ENCODE results near the gene BTG2.
"Not testable (repeated sequence)": the region's sequence is repeated elsewhere in the genome, so short reads cannot be mapped to it uniquely, and the experiment has no call there.

The BTG2 gene

DNA sequence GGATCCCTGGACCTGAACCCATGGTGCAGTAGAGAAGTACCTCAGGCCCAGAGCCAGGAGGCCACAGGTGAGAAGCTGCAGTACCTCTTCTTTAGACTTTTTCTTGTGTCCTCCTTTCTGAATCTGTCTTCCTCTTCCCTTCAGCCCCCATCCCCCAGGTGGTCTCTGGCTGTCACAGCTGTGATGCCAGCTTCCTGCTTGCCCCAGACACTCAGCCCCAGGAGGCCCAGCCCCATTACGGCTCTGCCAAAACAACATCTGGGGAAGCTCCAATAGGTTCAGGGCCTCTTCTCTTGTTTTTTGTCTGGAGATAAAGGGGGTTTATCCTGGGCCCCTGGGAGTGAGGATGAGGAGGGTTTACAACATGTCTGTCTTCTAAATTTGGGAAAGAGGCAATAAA, 9.5 kb upstream of the BTG2 start:
- no peak for DNase-seq (ENCODE audit: low read depth)

DNA sequence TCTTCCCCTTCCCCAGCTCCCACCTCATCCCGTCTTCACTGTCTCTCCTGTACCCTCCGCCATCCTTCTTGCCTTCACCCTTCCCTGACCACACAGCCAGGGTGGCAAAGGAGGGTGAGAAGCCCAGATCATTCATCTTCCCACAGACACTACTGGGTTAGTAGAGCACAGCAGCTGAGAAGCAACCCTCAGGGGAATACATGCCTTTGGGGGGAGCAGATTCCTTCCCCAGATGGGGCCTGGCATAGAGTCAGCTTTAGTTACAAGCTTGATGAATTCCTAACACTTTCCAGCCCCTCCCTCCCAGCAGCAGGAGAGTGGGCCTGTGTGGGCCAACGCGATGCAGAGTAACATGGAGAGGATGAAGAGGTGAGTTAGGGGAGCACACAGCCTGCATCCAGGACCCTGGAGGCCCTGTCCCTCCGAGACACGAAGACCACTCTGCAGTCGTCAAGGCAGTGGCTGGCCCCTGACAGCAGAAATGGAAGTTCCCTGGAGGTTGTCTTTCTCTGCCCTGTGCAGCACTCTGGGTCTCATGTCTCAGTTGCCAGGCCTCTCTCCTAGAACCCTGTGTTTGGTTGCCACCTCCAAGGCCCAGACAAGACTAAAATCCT, 8.8 kb upstream of the BTG2 start:
- no peak for DNase-seq (ENCODE audit: low read depth)

DNA sequence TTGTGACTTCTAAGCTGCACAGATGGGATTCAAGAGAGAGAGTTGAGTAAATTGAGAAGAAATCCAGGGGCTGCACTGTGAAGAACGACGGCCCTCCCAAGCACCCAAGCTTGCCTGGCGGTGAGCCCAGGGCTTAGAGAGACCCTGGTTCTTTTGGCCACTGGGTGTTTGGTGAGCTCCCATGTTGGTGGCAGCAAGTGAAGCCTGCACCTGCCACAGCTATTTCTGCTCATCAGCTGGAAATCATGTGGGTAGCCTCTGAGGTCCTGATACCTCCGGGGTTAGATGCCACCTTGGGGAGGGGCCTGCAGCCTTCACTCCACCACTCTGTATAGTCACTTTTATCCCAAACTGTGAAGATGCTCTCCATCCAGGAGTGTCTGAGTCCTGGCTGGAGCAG, 6.2 kb upstream of the BTG2 start:
- no peak for DNase-seq (ENCODE audit: low read depth)

DNA sequence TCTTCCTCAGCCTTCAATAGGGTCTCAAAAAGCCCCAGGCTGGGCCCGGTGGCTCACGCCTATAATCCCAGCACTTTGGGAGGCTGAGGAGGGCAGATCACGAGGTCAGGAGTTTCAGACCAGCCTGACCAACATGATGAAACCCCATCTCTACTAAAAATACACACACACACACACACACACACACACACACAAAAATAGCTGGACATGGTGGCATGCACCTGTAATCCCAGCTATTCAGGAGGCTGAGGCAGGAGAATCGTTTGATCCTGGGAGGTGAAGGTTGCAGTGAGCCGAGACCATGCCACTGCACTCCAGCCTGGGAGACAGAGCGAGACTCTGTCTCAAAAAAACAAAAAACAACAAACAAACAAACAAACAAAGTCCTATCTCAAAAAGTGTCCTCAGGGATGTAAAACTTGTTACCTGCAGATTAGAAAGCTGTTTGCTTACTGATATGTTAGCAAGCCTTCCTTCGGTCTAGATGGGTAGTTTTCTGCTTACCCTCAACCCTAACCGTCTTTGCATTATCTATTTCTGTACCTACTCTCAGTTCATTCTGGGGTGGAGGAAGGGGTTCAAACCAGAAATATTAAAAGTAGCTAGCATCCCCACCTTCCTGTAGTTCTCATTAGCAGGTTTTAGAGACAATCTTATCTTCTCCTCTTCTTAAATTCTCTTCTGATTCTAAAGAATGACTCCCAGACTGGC, 5.4 kb upstream of the BTG2 start:
- DNase-seq (ENCODE audit: low read depth), result not testable (repeated sequence)

DNA sequence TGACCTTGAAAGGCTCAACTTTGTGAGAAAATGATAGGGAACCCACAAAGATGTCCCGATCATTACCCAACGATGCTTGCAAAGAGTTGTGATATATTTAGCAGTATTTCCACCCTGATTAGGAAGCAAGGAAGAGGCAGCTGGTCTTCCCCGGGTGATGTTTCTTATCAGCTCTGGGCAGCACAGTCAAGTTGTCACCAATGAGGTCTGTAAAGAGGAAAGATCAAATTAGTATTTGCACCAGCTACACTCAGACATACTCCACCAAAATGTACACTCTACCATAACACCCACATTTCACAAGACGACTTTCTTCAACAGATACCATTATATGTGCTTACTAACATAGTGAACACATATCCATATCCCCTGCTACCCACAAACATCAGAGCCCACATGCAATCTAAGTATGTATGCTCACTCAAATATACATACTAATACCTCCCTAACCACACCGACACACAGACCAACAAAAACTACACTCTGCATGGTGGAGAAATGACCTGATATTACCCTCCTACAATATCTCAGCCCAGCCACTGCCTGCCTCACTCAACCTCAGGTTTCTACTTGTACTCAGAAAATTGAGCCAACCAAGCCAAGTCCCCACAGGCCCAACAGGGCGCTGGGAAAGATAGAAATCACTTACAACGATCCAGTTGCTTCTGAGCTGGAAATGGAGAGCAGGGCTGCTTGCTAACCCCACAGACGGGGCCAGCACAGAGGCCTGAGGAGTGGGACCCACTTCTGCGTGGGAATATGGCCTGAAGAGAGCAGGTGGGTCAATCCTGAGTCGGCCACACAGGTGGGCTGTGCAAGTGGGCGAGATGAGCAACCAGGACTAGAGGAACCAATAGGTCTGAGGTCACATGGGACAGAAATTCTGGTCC, 4.6 kb upstream of the BTG2 start:
- DNase-seq (ENCODE audit: low read depth), result no peak

DNA sequence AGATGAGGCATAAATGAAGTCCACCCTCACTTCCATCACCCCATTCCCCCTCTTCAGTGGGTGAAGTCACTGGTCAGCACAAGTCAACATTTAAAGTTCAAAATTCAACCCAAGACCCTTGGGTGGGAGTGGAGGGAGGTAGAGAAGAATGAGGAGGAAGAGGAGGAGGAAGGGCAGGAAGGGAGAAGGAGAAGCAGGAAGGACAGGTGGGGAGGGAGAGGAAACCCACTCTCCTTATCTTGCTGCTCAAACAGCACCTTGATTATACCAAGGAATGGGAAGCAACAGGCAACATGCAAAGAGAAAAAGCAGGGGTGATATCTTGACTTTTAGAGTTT, 4.0 kb upstream of the BTG2 start:
- no peak for DNase-seq (ENCODE audit: low read depth)

DNA sequence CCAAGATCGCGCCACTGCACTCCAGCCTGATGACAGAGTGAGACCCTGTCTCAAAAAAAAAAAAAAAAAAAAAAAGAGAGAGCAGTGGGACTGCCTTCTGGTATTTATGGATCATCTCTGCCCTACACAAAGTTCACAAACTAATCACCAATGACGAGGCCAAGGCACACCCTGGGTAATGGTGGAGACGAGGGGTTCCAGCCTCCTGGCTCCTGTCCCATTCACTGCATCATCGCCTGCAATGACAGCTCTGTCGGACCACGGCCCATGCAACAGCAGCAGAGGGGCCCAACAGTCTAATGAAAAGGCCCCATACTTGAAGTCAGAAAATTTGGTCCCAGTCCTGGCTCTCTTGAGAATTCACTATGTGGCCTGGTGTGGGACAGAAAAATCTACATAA, 2.9 kb upstream of the BTG2 start:
- no peak for DNase-seq (ENCODE audit: low read depth)

DNA sequence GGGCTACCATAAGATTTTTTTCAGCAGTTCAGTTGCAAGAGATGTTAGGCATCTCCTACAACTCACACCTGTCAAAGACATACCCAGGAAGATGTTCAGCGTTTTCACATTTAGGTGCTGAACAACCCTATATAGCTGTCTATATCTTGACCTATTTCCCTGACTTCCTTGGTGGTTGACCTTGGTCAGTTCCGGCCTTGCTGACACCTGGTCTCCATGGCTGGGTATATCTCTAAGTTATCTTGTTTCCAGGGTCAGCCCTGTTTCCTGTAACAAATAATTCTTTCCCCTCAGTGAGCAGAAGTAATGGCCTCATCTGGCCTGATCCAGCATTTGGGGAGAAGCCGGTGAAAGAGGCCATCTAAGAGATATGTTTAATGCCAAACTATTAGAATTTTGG, 2.4 kb upstream of the BTG2 start:
- DNase-seq (ENCODE audit: low read depth), result no peak

DNA sequence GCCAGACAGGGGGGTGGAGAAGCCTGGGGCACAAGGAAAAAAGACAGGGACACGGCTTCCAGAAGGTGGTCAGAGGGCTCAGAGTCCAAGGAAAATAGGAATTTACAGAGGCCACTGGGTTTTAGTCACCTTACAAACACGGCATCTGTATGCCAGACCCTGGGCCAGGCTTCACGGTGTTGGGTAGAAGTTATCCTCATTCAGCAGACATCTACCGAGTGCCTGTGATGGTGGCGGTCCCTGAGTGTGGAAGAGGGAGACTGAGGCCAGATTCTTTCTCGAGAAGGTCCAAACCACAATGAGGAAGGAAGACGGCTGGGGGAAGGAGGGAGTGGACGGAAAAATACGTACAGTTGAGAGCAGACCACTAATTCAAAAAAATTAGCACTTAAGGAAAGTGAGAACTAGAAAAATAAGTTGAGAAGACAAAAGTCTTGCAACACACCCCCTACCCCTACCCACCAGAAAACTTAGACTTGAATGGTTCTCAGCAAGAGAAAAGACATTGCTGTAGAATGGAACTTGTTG, 864 bp upstream of the BTG2 start:
- no peak for DNase-seq (ENCODE audit: low read depth)

DNA sequence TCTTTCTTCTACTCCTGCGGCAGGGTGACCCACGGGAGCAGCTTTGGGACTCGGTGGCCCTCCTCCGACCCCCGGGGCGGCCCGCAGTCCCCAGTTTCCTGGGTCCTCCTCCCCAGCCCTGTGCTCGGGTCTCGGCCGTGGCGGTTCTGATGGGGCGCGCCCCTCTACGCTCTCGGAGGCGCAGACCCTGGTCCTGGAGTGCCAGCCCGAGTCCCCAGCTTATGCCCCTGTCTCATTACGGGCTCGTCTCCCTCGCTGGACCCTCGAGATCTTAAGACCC, 430 bp downstream of the BTG2 start:
- DNase-seq (ENCODE audit: low read depth), result no peak

DNA sequence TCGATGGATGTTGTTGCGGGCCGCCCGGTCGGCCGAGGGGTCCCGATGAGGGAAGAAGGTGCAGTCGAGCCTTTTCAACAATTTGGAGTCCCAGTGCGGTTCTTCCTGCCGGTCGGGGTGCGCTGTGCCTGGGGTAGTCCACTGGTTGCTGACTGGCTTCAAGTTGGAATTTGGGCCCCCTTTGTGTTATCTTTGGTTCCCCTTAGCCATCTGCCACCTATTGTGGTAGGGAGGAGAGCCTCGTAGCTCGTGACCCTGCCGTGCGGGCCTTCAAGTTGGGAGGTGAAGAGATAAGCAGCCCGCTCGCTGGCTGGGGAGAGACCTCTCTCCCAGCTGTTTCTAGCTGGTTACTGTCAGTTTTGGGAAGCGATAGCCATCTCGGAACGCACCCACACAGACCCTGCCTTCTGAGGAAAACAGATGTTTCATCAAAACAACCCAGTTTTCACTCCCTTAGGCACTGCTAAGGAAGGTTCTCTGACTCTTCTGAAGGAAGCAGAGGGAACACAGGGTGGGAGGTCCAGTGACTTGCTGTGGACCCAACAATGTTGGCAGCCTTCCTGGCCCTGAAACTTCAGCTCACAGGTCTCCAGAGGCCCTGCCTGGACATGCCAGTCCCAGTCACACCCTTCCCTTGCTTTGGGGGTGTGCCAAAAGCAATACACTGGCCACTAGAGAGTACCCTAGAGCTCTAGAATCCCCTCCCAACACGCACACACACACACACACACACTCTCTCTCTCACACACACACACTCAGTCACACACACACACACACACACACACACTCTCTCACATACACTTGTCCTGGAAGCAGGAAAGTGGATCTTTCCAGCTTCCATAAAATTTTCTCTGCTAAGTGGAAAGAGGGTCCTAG, 1.0 kb downstream of the BTG2 start:
- peak; percentile 19 for DNase-seq (ENCODE audit: low read depth)

DNA sequence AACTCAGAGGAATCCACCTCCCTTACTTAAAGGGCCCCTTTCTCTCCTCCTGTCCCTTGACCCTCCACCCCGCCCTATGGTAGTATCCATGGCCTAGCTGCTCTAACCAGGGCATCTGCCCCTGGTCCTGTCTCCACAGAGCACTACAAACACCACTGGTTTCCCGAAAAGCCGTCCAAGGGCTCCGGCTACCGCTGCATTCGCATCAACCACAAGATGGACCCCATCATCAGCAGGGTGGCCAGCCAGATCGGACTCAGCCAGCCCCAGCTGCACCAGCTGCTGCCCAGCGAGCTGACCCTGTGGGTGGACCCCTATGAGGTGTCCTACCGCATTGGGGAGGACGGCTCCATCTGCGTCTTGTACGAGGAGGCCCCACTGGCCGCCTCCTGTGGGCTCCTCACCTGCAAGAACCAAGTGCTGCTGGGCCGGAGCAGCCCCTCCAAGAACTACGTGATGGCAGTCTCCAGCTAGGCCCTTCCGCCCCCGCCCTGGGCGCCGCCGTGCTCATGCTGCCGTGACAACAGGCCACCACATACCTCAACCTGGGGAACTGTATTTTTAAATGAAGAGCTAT, 1.7 kb downstream of the BTG2 start:
- DNase-seq (ENCODE audit: low read depth), result no peak

DNA sequence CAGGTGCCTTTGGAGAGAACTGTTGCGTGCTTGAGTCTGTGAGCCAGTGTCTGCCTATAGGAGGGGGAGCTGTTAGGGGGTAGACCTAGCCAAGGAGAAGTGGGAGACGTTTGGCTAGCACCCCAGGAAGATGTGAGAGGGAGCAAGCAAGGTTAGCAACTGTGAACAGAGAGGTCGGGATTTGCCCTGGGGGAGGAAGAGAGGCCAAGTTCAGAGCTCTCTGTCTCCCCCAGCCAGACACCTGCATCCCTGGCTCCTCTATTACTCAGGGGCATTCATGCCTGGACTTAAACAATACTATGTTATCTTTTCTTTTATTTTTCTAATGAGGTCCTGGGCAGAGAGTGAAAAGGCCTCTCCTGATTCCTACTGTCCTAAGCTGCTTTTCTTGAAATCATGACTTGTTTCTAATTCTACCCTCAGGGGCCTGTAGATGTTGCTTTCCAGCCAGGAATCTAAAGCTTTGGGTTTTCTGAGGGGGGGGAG, 2.4 kb downstream of the BTG2 start:
- DNase-seq (ENCODE audit: low read depth), result no peak

DNA sequence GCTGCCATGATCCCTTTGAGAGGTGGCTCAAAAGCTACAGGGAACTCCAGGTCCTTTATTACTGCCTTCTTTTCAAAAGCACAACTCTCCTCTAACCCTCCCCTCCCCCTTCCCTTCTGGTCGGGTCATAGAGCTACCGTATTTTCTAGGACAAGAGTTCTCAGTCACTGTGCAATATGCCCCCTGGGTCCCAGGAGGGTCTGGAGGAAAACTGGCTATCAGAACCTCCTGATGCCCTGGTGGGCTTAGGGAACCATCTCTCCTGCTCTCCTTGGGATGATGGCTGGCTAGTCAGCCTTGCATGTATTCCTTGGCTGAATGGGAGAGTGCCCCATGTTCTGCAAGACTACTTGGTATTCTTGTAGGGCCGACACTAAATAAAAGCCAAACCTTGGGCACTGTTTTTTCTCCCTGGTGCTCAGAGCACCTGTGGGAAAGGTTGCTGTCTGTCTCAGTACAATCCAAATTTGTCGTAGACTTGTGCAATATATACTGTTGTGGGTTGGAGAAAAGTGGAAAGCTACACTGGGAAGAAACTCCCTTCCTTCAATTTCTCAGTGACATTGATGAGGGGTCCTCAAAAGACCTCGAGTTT, 3.1 kb downstream of the BTG2 start:
- DNase-seq (ENCODE audit: low read depth), result no peak

DNA sequence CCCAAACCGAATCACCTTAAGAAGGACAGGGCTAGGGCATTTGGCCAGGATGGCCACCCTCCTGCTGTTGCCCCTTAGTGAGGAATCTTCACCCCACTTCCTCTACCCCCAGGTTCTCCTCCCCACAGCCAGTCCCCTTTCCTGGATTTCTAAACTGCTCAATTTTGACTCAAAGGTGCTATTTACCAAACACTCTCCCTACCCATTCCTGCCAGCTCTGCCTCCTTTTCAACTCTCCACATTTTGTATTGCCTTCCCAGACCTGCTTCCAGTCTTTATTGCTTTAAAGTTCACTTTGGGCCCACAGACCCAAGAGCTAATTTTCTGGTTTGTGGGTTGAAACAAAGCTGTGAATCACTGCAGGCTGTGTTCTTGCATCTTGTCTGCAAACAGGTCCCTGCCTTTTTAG, 3.6 kb downstream of the BTG2 start:
- DNase-seq (ENCODE audit: low read depth), result no peak

DNA sequence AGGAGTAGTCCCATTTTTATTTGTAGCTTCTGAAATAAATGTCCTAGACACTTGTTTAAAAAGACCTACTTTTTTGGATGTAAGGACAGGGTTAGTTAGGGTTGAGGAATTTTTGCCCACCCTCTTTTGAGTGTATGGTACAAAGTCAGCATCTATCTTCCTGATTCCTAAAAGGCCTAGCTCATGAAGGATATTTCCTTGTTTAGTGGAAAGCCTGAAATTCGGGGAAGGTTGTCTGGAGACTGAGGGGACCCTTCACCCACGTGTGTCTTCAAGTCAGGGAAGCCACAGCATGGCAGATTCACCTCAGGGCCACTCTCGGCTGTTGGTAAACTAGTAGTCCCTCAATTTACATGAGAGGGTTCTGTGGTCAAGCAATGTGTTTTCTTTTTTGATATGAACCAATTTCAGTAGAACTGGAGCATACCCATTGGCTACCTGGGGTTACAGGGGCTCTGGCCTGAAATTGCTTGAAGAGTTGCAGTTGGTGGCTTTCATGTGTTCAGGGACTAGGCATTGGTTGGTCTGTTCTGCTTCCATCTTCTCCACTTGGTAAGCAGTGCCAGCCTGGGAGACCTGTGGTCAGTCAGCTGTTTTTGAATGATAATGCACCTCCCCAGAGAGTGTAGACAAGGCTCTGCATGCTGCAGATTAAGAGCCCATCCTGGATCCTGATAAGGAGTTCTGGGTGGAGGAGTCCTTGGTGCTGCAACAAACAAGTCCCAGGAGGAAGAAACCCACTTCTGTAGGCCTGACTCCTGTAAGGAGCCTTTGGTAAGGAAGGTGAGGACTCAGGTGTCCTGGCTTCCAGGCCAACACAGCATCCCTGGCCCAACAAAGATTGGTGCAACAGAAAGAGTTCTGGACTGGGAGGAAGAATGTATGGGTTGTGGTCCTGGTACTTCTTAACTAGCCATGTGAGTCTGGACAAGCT, 6.3 kb downstream of the BTG2 start:
- no peak for DNase-seq (ENCODE audit: low read depth)

DNA sequence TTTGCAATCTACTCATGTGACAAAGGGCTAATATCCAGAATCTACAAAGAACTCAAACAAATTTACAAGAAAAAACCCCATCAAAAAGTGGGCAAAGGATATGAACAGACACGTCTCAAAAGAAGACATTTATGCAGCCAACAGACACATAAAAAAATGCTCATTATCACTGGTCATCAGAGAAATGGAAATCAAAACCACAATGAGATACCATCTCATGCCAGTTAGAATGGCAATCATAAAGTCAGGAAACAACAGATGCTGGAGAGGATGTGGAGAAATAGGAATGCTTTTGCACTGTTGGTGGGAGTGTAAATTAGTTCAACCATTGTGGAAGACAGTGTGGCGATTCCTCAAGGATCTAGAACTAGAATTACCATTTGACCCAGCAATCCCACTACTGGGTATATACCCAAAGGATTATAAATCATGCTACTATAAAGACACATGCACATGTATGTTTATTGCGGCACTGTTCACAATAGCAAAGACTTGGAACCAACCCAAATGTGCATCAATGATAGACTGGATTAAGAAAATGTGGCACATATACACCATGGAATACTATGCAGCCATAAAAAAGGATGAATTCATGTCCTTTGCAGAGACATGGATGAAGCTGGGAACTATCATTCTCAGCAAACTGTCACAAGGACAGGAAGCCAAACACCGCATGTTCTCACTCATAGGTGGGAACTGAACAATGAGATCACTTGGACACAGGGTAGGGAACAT, 8.9 kb downstream of the BTG2 start:
- DNase-seq (ENCODE audit: low read depth), result not testable (repeated sequence)

DNA sequence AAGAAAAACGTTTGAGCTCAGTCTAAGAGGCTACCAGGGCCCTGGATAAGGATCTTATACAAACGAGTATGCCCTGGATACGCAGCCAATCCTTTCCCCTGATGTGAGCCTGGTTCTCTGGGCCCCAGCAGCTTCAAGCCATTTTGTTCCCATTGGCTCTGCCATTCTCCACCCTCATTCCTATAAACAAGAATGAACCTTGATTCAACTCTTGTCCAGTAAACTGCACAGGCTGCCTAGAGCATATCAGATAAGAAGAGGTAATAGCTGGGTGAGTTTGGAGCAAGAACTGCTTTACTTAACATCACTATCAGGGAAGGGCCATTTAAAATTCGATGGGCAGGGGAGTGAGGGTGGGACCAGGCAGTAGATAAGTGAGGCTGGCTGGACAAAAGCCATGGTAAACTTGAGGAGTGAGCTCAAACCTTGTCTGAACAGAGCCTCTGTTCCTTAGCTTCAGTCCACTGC, 11.3 kb downstream of the BTG2 start:
- no peak for DNase-seq (ENCODE audit: low read depth)
